IPS-18a (cell line): ENCODE measurements around the gene COMT.
"Not testable (repeated sequence)": the region's sequence is repeated elsewhere in the genome, so short reads cannot be mapped to it uniquely, and the experiment has no call there.

Source experiments
- H3K27ac ChIP-seq: one replicate; pipeline ENCODE4 v1.5.1; 2013; ENCODE audit warnings: low read length
- H3K27me3 ChIP-seq: one replicate; pipeline ENCODE4 v1.6.1; 2013; ENCODE audit warnings: mild to moderate bottlenecking, low read length; ENCODE audit not compliant: control insufficient read depth, insufficient read depth
- H3K36me3 ChIP-seq: one replicate; pipeline ENCODE4 v1.6.1; 2013; ENCODE audit warnings: low read depth, low read length; ENCODE audit not compliant: control insufficient read depth
- H3K4me1 ChIP-seq: one replicate; pipeline ENCODE4 v1.6.1; 2013; ENCODE audit warnings: low read depth, low read length; ENCODE audit not compliant: control insufficient read depth
- H3K4me3 ChIP-seq: one replicate; pipeline ENCODE4 v1.5.1; 2013; ENCODE audit warnings: low read length
- H3K9ac ChIP-seq: one replicate; pipeline ENCODE4 v1.6.1; 2013; ENCODE audit warnings: mild to moderate bottlenecking, low read length, moderate library complexity
- H3K9me3 ChIP-seq: one replicate; pipeline ENCODE4 v1.6.1; 2013; ENCODE audit warnings: low read depth, low read length; ENCODE audit not compliant: control insufficient read depth

The COMT gene

DNA sequence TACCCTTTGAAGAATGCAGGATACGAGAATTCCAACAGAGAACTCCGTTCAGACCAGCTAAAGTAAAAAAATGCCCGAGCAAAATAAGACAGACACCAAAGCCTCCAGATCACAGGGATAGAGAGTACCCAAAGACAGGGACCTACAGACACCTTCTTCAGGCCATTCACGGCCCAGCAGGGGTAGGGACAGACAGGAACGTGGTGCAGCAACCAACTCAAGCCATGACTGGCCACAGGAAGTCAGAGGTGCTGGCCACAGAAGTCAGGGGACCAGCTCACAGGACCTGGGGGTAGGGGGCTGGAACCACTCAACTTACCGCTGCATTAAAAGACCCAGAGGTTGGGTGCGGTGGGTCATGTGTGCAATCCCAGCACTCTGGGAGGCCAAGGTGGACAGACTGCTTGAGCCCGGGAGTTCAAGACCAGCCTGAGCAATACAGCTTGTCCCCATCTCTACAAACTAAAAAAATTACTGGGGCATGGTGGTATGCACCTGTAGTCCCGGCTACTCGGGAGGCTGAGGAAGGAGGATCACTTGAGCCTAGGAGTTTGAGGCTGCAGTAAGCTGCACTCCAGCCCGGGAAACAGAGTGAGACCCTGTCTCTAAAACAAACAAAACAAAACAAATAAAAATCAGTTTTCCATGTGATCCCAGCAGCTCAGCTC lies 39.9 kb upstream of the COMT start:
- Histone ChIP-seq H3K36me3 (no peaks in the 10 kb centered on the region), H3K4me1 (peaks cover 15% of the 10 kb centered on the region), H3K9ac (no peak overlapping the region), H3K27me3 (no peaks in the 10 kb centered on the region), H3K9me3 (no peaks in the 10 kb centered on the region), H3K4me3 (no peak overlapping the region), H3K27ac (no peak overlapping the region)

DNA sequence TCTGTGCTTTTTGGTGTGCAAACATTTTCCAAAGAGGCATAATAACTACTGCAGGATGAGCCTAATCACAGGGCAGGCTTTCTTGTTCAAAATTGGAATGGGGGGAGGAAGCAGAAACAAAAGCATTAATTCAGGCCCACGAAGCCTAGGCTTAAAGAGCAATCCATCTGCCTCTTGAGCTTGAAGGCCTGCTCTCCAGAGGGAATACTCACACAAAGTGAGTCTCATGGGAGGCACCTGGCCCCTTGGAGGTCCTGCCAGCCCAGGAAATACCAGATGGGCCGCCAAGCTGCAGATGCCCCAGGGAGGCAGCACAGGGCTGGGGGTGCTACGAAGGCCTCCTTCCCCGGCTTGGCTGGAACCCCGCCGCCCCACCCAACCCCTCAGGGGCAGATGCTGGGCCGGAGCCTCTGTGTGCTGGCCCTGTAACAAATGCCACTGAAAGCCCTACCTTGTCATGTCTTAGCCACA lies 39.3 kb upstream of the COMT start:
- Histone ChIP-seq H3K4me3 (no peak overlapping the region), H3K4me1 (peaks cover 15% of the 10 kb centered on the region), H3K9ac (no peak overlapping the region), H3K36me3 (no peaks in the 10 kb centered on the region), H3K27ac (no peak overlapping the region), H3K9me3 (no peaks in the 10 kb centered on the region), H3K27me3 (no peaks in the 10 kb centered on the region)

- Histone ChIP-seq H3K27me3 (no peaks in the 10 kb centered on the region), H3K9me3 (no peaks in the 10 kb centered on the region), H3K27ac (no peak overlapping the region), H3K4me3 (no peak overlapping the region), H3K36me3 (no peaks in the 10 kb centered on the region), H3K4me1 (peaks cover 15% of the 10 kb centered on the region), H3K9ac (no peak overlapping the region)
Observed at GRCh38 chr22:19903031-19903430, 38.5 kb upstream of the COMT start.

DNA sequence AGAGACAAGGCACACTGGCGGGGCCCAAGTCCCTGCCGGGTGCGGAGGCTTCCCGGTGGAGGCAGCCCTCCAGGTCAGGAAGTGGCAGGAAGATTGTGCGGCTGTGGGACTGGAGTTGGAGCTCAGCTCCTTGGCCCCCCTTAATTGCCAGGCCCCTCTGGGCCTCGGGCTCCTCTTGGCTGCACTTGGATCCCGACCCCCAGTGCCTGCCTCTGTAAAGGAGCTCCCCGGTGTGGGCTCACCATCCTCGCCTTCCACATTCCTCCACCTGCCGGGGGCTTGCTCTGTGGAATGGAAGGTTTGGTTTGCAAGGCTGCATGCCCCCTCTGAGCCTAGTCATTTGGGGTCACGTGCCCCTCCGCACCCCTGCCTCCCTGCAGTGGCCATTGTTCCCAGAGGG lies 38.1 kb upstream of the COMT start:
- Histone ChIP-seq H3K36me3 (no peaks in the 10 kb centered on the region), H3K27ac (no peak overlapping the region), H3K4me1 (peaks cover 15% of the 10 kb centered on the region), H3K9ac (no peak overlapping the region), H3K9me3 (no peaks in the 10 kb centered on the region), H3K27me3 (no peaks in the 10 kb centered on the region), H3K4me3 (no peak overlapping the region)

DNA sequence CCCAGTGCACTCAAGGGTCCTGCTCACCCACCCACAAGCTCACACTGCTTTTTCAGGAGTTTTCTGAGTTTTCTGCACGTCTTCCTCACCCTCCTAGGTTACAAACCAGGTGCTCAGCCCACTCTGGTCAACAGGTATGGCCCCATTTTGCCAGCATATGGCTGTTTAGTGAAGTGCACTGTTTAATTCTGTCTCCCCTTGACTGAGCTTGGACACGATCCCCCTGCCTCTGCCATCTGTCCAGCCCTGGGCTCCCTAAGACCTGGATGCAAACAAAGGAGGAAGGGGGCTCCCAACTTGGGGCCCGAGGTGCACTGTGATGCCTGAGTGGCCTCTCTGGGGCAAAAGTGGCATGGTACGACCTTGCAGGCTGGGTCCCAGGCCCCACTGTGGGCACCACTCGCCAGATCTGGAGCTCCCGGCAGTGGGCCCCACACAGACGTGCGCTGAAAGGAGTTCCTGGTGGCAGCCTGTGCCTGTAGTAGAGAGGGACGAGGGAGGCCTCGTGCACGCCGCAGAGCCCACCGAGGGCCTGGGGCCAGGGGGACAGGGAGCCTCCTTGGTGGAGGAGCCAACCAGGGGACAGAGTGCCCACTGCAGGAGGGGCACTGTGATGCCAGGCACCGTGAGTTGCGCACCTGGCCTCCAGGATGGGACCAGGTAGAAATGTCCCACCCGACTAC lies 37.3 kb upstream of the COMT start:
- no peak overlapping the region for H3K4me3 ChIP-seq
- H3K9me3 ChIP-seq: no peaks in the 10 kb centered on the region
- no peak overlapping the region for H3K9ac ChIP-seq
- H3K36me3 ChIP-seq: no peaks in the 10 kb centered on the region
- peaks cover 15% of the 10 kb centered on the region for H3K4me1 ChIP-seq
- H3K27ac ChIP-seq: no peak overlapping the region
- H3K27me3 ChIP-seq: no peaks in the 10 kb centered on the region

DNA sequence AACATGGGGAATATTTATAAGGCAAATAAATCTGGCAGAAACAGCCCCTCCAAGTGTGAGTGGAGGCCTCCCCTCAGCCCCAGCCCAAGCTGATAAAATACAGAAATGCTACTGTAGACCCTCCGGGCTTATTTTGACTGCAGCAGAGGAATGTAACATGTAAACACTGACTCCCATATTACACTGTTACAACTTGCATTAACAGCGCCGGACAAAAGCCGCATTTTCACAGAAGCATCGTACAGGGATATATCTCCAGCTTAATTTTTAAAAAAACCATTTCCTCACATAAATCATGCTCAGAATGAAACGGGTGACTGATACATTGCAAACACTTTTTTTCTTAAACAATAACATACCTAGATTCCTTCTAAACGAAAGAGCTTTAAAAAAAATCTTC lies 36.6 kb upstream of the COMT start:
- H3K27ac ChIP-seq: no peak overlapping the region
- H3K4me1 ChIP-seq: peaks cover 15% of the 10 kb centered on the region
- H3K27me3 ChIP-seq: no peaks in the 10 kb centered on the region
- H3K36me3 ChIP-seq: no peaks in the 10 kb centered on the region
- no peak overlapping the region for H3K9ac ChIP-seq
- no peak overlapping the region for H3K4me3 ChIP-seq
- no peaks in the 10 kb centered on the region for H3K9me3 ChIP-seq

- Histone ChIP-seq H3K36me3 (no peaks in the 10 kb centered on the region), H3K9me3 (no peaks in the 10 kb centered on the region), H3K4me3 (no peak overlapping the region), H3K4me1 (peaks cover 15% of the 10 kb centered on the region), H3K27me3 (no peaks in the 10 kb centered on the region), H3K9ac (no peak overlapping the region), H3K27ac (no peak overlapping the region)
Observed at GRCh38 chr22:19905347-19906276, 36.0 kb upstream of the COMT start.

GRCh38 chr22:19906864-19907263 lies 34.7 kb upstream of the COMT start:
- H3K27me3 ChIP-seq, H3K4me3 ChIP-seq, H3K27ac ChIP-seq, H3K36me3 ChIP-seq, H3K9ac ChIP-seq, H3K9me3 ChIP-seq: not testable (repeated sequence)
- peaks cover 15% of the 10 kb centered on the region for H3K4me1 ChIP-seq

GRCh38 chr22:19907902-19908301 lies 33.7 kb upstream of the COMT start:
- not testable (repeated sequence) for H3K4me3 ChIP-seq, H3K36me3 ChIP-seq, H3K27me3 ChIP-seq, H3K9ac ChIP-seq, H3K27ac ChIP-seq, H3K9me3 ChIP-seq
- peaks cover 10% of the 10 kb centered on the region for H3K4me1 ChIP-seq

GRCh38 chr22:19909350-19910179 lies 32.0 kb upstream of the COMT start:
- H3K9me3 ChIP-seq: no peaks in the 10 kb centered on the region
- H3K27me3 ChIP-seq: no peaks in the 10 kb centered on the region
- H3K4me1 ChIP-seq: no peaks in the 10 kb centered on the region
- peaks cover 7% of the 10 kb centered on the region for H3K36me3 ChIP-seq
- H3K27ac ChIP-seq: no peak overlapping the region
- H3K4me3 ChIP-seq: no peak overlapping the region
- no peak overlapping the region for H3K9ac ChIP-seq

- no peak overlapping the region for H3K4me3 ChIP-seq
- no peak overlapping the region for H3K27ac ChIP-seq
- H3K36me3 ChIP-seq: peaks cover 7% of the 10 kb centered on the region
- no peaks in the 10 kb centered on the region for H3K9me3 ChIP-seq
- H3K9ac ChIP-seq: no peak overlapping the region
- H3K27me3 ChIP-seq: no peaks in the 10 kb centered on the region
- H3K4me1 ChIP-seq: no peaks in the 10 kb centered on the region
Observed at GRCh38 chr22:19910180-19910744, 31.3 kb upstream of the COMT start.
